H1 (cell line): Measurements from ENCODE around the gene ASTN2. TPM values are rescaled to one million over a fixed set of nuclear protein-coding genes. Genes with fewer than 3 reads are reported as not detected.

ENCODE experiments used
- CTCF ChIA-PET: fragments of 300-600 bp; sonication (Branson Sonifier 250); formaldehyde crosslinking; loops from one replicate; lab custom pipeline; 2021; ENCODE audit not compliant: partially characterized antibody; lab: Charles Lee
- POLR2A ChIA-PET: fragments of 300-600 bp; sonication (Branson Sonifier 250); formaldehyde crosslinking; loops from one replicate; lab custom pipeline; 2021; ENCODE audit warnings: inconsistent platforms; ENCODE audit not compliant: partially characterized antibody; lab: Charles Lee
- DNase-seq, 2 experiments: peaks; one replicate each; pipeline versions ENCODE4 v3.0.0 to v3.0.0-alpha.2; 2010 to 2022; ENCODE audit warnings: low spot score in 2 of 2, low read depth in 1 of 2, mixed read lengths in 1 of 2
- FAIRE-seq: peaks from 2 replicates; lab custom pipeline; 2011; peaks lifted over from hg19 to GRCh38; lab: Jason Lieb, UNC
- H2AFZ ChIP-seq: 2 replicates; pipeline ENCODE4 v1.8.1; 2012; ENCODE audit warnings: low read length, inconsistent platforms
- H2AK5ac ChIP-seq: 2 replicates; pipeline ENCODE4 v1.6.1; 2013; ENCODE audit warnings: low read depth, low read length
- H2BK120ac ChIP-seq: replicated peaks from 2 replicates; pipeline ENCODE3; 2013; ENCODE audit warnings: low read depth, low read length, inconsistent platforms
- H2BK12ac ChIP-seq: 2 replicates; pipeline ENCODE4 v1.6.1; 2013; ENCODE audit warnings: low read depth, low read length
- H2BK15ac ChIP-seq: 2 replicates; pipeline ENCODE4 v1.6.1; 2013; ENCODE audit warnings: low read length
- H2BK20ac ChIP-seq: 2 replicates; pipeline ENCODE4 v1.6.1; 2013; ENCODE audit warnings: low read length
- H2BK5ac ChIP-seq: 2 replicates; pipeline ENCODE4 v1.6.1; 2013; ENCODE audit warnings: low read depth, low read length
- H3K14ac ChIP-seq: 2 replicates; pipeline ENCODE4 v1.6.1; 2013; ENCODE audit warnings: inconsistent platforms; ENCODE audit not compliant: insufficient read length
- H3K18ac ChIP-seq: 2 replicates; pipeline ENCODE4 v1.6.1; 2013; ENCODE audit warnings: low read length; ENCODE audit errors: extremely low read depth
- H3K23ac ChIP-seq: 2 replicates; pipeline ENCODE4 v1.6.1; 2013; ENCODE audit warnings: inconsistent platforms; ENCODE audit not compliant: insufficient read length
- H3K23me2 ChIP-seq: 2 replicates; pipeline ENCODE4 v1.6.1; 2013; ENCODE audit warnings: low read depth, low read length
- H3K27ac ChIP-seq: 2 replicates; pipeline ENCODE4 v1.6.1; 2011; ENCODE audit warnings: low read depth, low read length, inconsistent platforms
- H3K27me3 ChIP-seq, 4 experiments: replicated peaks in 1 of 4; 1 replicate in 1 of 4; 2 replicates in 3 of 4; pipeline versions ENCODE4 v1.6.1 to v1.8.1; 2011 to 2013; ENCODE audit warnings: low read length in 3 of 4, mild to moderate bottlenecking in 3 of 4, inconsistent platforms in 2 of 4, mixed read lengths in 2 of 4, moderate library complexity in 1 of 4; ENCODE audit not compliant: control insufficient read depth in 3 of 4, insufficient read depth in 3 of 4; ENCODE audit errors: extremely low read depth in 1 of 4
- H3K36me3 ChIP-seq, 4 experiments: 2 replicates each; pipeline versions ENCODE4 v1.6.1 to v1.8.1; 2011 to 2013; ENCODE audit warnings: mild to moderate bottlenecking in 4 of 4, low read length in 3 of 4, moderate library complexity in 2 of 4, control low read depth in 1 of 4, inconsistent platforms in 1 of 4; ENCODE audit not compliant: insufficient read depth in 4 of 4, control insufficient read depth in 2 of 4
- H3K4ac ChIP-seq: replicated peaks from 2 replicates; pipeline ENCODE3; 2013; ENCODE audit warnings: low read length, low read depth, mixed read lengths, inconsistent platforms; ENCODE audit not compliant: insufficient read length
- H3K4me1 ChIP-seq, 4 experiments: replicated peaks in 1 of 4; 1 replicate in 1 of 4; 2 replicates in 3 of 4; pipeline versions ENCODE4 v1.6.1 to v1.8.1; 2011 to 2013; ENCODE audit warnings: low read length in 3 of 4, inconsistent platforms in 2 of 4, mixed read lengths in 1 of 4; ENCODE audit not compliant: insufficient read depth in 4 of 4, control insufficient read depth in 3 of 4
- H3K4me2 ChIP-seq, 2 experiments: 2 replicates each; pipeline versions ENCODE4 v1.6.1 to v1.8.1; 2011 to 2013; ENCODE audit warnings: low read depth in 2 of 2, low read length in 2 of 2, control low read depth in 1 of 2, inconsistent platforms in 1 of 2, mild to moderate bottlenecking in 1 of 2; ENCODE audit not compliant: insufficient read depth in 1 of 2
- H3K4me3 ChIP-seq, 4 experiments: fragments of 200-600, 300-600 bp in 1 of 4; sonication (generic), shearing (Covaris generic), sonication (Bioruptor Twin) in 1 of 4; 2 replicates each; pipeline versions ENCODE4 v1.5.1 to v1.8.1; 2011 to 2016; ENCODE audit warnings: low read length in 4 of 4, low read depth in 3 of 4, control low read depth in 2 of 4, inconsistent platforms in 2 of 4, mild to moderate bottlenecking in 2 of 4, mixed read lengths in 1 of 4, moderate library complexity in 1 of 4; ENCODE audit not compliant: insufficient read depth in 2 of 4; ENCODE audit errors: extremely low read depth in 1 of 4
- H3K56ac ChIP-seq: replicated peaks from 2 replicates; pipeline ENCODE3; 2013; ENCODE audit warnings: low read depth, mild to moderate bottlenecking, mixed read lengths, low read length, inconsistent platforms; ENCODE audit not compliant: insufficient read length
- H3K79me1 ChIP-seq: 2 replicates; pipeline ENCODE4 v1.6.1; 2013; ENCODE audit warnings: low read depth, low read length, control low read depth
- H3K79me2 ChIP-seq, 2 experiments: 2 replicates each; pipeline versions ENCODE4 v1.6.1 to v1.8.1; 2012 to 2013; ENCODE audit warnings: low read length in 2 of 2, mild to moderate bottlenecking in 2 of 2, inconsistent platforms in 1 of 2; ENCODE audit not compliant: insufficient read depth in 2 of 2, control insufficient read depth in 1 of 2
- H3K9ac ChIP-seq, 4 experiments: replicated peaks in 1 of 4; 1 replicate in 1 of 4; 2 replicates in 3 of 4; pipeline versions ENCODE4 v1.6.1 to v1.8.1; 2011 to 2013; ENCODE audit warnings: low read depth in 3 of 4, low read length in 3 of 4, control low read depth in 2 of 4, mild to moderate bottlenecking in 2 of 4, moderate library complexity in 2 of 4, inconsistent platforms in 1 of 4; ENCODE audit errors: extremely low read depth in 1 of 4
- H3K9me3 ChIP-seq, 2 experiments: 2 replicates each; pipeline versions ENCODE4 v1.6.1 to v1.8.1; 2012 to 2013; ENCODE audit warnings: mild to moderate bottlenecking in 2 of 2, moderate library complexity in 2 of 2, control low read depth in 1 of 2, inconsistent platforms in 1 of 2, low read depth in 1 of 2, low read length in 1 of 2, mixed read lengths in 1 of 2; ENCODE audit not compliant: insufficient read depth in 2 of 2
- H4K20me1 ChIP-seq, 2 experiments: replicated peaks in 1 of 2; 2 replicates each; pipeline versions ENCODE3 to v1.8.1; 2011 to 2013; ENCODE audit warnings: inconsistent platforms in 2 of 2, low read length in 2 of 2, mild to moderate bottlenecking in 1 of 2; ENCODE audit not compliant: insufficient read depth in 2 of 2, control insufficient read depth in 1 of 2
- H4K5ac ChIP-seq: 2 replicates; pipeline ENCODE4 v1.6.1; 2013; ENCODE audit warnings: low read length, low read depth, mixed read lengths, inconsistent platforms; ENCODE audit not compliant: insufficient read length
- H4K8ac ChIP-seq: 2 replicates; pipeline ENCODE4 v1.8.0; 2013; ENCODE audit warnings: mild to moderate bottlenecking, moderate library complexity, low read length, inconsistent platforms; ENCODE audit not compliant: insufficient read depth; ENCODE audit errors: extremely low read depth
- H4K91ac ChIP-seq: replicated peaks from 2 replicates; pipeline ENCODE3; 2013; ENCODE audit warnings: low read length, mixed read lengths, inconsistent platforms; ENCODE audit not compliant: insufficient read length
- ASH2L ChIP-seq: fragments of 200-600, 300-600 bp; sonication (generic); IDR thresholded peaks from one replicate; pipeline ENCODE4 v1.7.1; 2017; ENCODE audit warnings: low read length
- BACH1 ChIP-seq: IDR thresholded peaks from 2 replicates; pipeline ENCODE4 v1.6.1; 2012; ENCODE audit warnings: low read length, improper control_type of control experiment
- CEBPB ChIP-seq: IDR thresholded peaks from 2 replicates; pipeline ENCODE4 v1.6.1; 2012; ENCODE audit warnings: low read depth, low read length
- CTCF ChIP-seq, 3 experiments: IDR thresholded peaks; 1 replicate in 2 of 3; 2 replicates in 1 of 3; pipeline versions ENCODE4 v1.5.1 to v1.6.1; 2011; ENCODE audit warnings: low read length in 3 of 3, mild to moderate bottlenecking in 3 of 3, inconsistent platforms in 2 of 3, low read depth in 1 of 3, moderate library complexity in 1 of 3; ENCODE audit not compliant: insufficient read depth in 1 of 3; ENCODE audit errors: control extremely low read depth in 1 of 3
- GABPA ChIP-seq: IDR thresholded peaks from 2 replicates; pipeline ENCODE4 v1.6.1; 2011; ENCODE audit warnings: mild to moderate bottlenecking, low read length, moderate library complexity, borderline replicate concordance; ENCODE audit not compliant: insufficient read depth
- MAX ChIP-seq: IDR thresholded peaks from 2 replicates; pipeline ENCODE4 v1.6.1; 2012; ENCODE audit warnings: inconsistent platforms
- RAD21 ChIP-seq, 2 experiments: IDR thresholded peaks in 1 of 2; conservative IDR thresholded peaks in 1 of 2; 2 replicates each; pipeline ENCODE4 v1.6.1; 2011; ENCODE audit warnings: low read depth in 2 of 2, low read length in 2 of 2, improper control_type of control experiment in 1 of 2, inconsistent platforms in 1 of 2, mild to moderate bottlenecking in 1 of 2, moderate library complexity in 1 of 2
- SP1 ChIP-seq: IDR thresholded peaks from 2 replicates; pipeline ENCODE4 v1.6.1; 2011; ENCODE audit warnings: low read depth, low read length
- SUZ12 ChIP-seq: fragments of 200-600 bp; sonication (generic); IDR thresholded peaks from 2 replicates; pipeline ENCODE4 v1.6.1; 2012; ENCODE audit warnings: mild to moderate bottlenecking, inconsistent platforms, low read length, moderate library complexity, mixed read lengths
- TAF1 ChIP-seq: IDR thresholded peaks from 2 replicates; pipeline ENCODE4 v1.6.1; 2011; ENCODE audit warnings: mild to moderate bottlenecking, low read depth, low read length
- TEAD4 ChIP-seq: IDR thresholded peaks from 2 replicates; pipeline ENCODE4 v1.6.1; 2012; ENCODE audit warnings: low read depth, low read length, inconsistent platforms, mixed read lengths
- WGBS, 2 experiments: shearing (Covaris generic) in 1 of 2; methylation state at CpG; one replicate each; pipeline versions ENCODE4 v1.1.6 to v1.1.7; 2013 to 2015; ENCODE audit warnings: low lambda C conversion rate in 2 of 2, mixed read lengths in 2 of 2, inconsistent platforms in 1 of 2, low coverage in 1 of 2, missing lambda C conversion rate in 1 of 2; ENCODE audit not compliant: insufficient replicate concordance in 2 of 2, insufficient coverage in 1 of 2, insufficient read length in 1 of 2; ENCODE audit errors: extremely low coverage in 1 of 2, missing lambda C conversion rate in 1 of 2; 5-methylcytosine and 5-hydroxymethylcytosine counted together
- polyA plus RNA-seq, 7 experiments: library from polyadenylated mRNA; depleted of rRNA in 3 of 7; stranded (reverse) in 5 of 7; unstranded in 2 of 7; fragments of >200 nt in 5 of 7; fragments of 200-250 nt in 2 of 7; gene quantifications; 1 replicate in 5 of 7; 2 replicates in 1 of 7; 4 replicates in 1 of 7; pipeline versions ENCODE4 v1.2.1 to v1.2.3, GENCODE V29; 2011 to 2013; ENCODE audit warnings: missing spikeins in 2 of 7, mixed read lengths in 2 of 7
- total RNA-seq: library from RNA; stranded (reverse); fragmentation: NEBNext Ultra II Directional; extraction: Animal tissue kit (Norgen Biotek cat#: 25700); gene quantifications from 2 replicates; pipeline ENCODE4 v1.2.1, GENCODE V29; 2021

ASTN2 gene
- total and polyA plus RNA-seq, 2 of the 8 experiments (the other 6 are each of a cell fraction or from before 2014, with no cell fraction given): 8.2 to 13.7 TPM

DNA sequence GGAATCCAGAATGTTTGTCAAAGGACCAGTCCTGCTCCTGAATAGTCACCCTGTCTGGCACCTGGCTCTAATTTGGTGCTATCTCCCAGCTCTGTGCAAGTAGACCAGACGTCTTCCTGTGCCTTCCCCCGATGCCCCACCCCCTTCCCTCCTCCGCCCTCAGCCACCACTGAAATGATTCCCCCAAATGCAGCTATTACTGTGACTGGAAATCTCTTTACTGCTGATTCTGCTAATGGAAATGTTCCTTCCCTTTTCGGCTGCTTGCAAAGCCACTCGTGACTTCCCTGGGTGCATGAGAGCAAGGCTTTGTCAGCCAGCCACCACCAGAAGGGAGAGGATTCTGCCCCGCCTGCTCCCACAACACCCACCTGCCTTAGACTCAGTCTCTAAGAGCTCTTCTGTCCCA is 11.4 kb downstream of the ASTN2 start:
- Histone ChIP-seq H4K91ac (no peak overlapping the region), H2AK5ac (no peak overlapping the region), H3K9ac (no peak overlapping the region), H3K79me2 (no peaks in the 10 kb centered on the region), H2BK15ac (no peak overlapping the region; the same call in 1 of the 2 replicates), H3K14ac (no peak overlapping the region), H2BK12ac (0 out of 2 replicates have a peak overlapping the region, but pooled peaks have one; percentile 55), H2AFZ (no peak overlapping the region), H3K4ac (no peak overlapping the region), H3K4me3 (no peak overlapping the region), H2BK5ac (0 out of 2 replicates have a peak overlapping the region, but pooled peaks have one; percentile 8), H4K8ac (no peak overlapping the region), H3K23me2 (no peaks in the 10 kb centered on the region), H4K20me1 (no peaks in the 10 kb centered on the region), H3K23ac (no peak overlapping the region), H4K5ac (no peak overlapping the region), H2BK20ac (no peak overlapping the region), H3K4me1 (peaks cover 2 to 32% (median 14%) of the 10 kb centered on the region in 4 experiments; a peak in 6 of 7 replicates), H3K27ac (no peak overlapping the region), H2BK120ac (no peak overlapping the region), H3K9me3 (no peaks in the 10 kb centered on the region), H3K56ac (no peak overlapping the region), H3K27me3 (no peaks in the 10 kb centered on the region), H3K36me3 (no peaks in the 10 kb centered on the region), H3K79me1 (no peaks in the 10 kb centered on the region), H3K18ac (no peak overlapping the region; the same call in 1 of the 2 replicates), H3K4me2 (peak overlapping the region; percentile 17 to 51; a peak in 3 of 4 replicates)
- POLR2A ChIA-PET: interaction anchor here (0.9 kb wide), 1 partner anchor 10 kb away, joined by 3 read pairs; no protein-coding TSS in a partner anchor
- no peak for DNase-seq
- FAIRE-seq: no peak
- 51% methylated on average over 6 of the region's 6 CpGs; no CpG with 5 or more reads in 1 of the 2 experiments for WGBS, 2 experiments
- CTCF ChIA-PET: interaction anchor here (1.0 to 16.0 kb wide), 10 partner anchors 8 to 243 kb away, joined by 3 to 165 read pairs (median 5); partner anchors contain the start of gene ASTN2
- TF ChIP-seq CEBPB (no peak), SP1 (no peak), TAF1 (no peak), GABPA (no peak), SUZ12 (no peak), BACH1 (no peak), RAD21 (IDR thresholded peaks at IDR 0.05 in 1 of 2, conservative IDR thresholded peaks at IDR 0.05 in 1 of 2; ENCODE audit: low read depth in 2 of 2, low read length in 2 of 2) (no peak), TEAD4 (no peak), CTCF (IDR thresholded peaks at IDR 0.05; ENCODE audit: control extremely low read depth in 1 of 3, insufficient read depth in 1 of 3, low read depth in 1 of 3, low read length in 3 of 3) (no peak), ASH2L (no peak), MAX (no peak)
